ENCODE data around the gene VTI1A. TPM values are rescaled to one million over a fixed set of nuclear protein-coding genes. Genes with fewer than 3 reads are reported as not detected.

Gene VTI1A
- total RNA-seq, 6 experiments from 2014 or later: 11.2 to 26.2 (median 12.3) TPM

DNA sequence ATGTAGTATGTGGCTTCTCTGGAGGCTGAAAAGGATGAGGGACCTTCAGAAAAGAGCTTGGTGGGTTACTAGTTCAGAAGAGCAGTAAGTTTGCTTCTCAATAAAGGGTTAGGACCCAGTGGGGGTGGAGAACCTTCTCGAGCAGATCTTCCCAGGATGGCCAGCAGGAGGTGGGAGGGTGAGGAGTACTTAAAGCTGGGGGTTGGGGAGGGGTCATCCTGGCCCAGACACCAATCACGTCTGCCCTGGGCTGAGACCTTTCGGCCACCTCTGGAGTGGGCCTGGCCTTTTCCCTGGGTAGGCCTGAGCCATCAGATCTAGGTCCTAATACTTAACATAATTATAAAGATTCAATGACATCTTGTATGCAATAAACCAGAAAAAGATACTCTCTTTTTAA is 354.0 kb downstream of the VTI1A start:
- ATAC-seq (no peak), DNase-seq (no peak)
- Histone ChIP-seq H3K36me3 (no peaks in the 10 kb centered on the region), H3K9me3 (no peaks in the 10 kb centered on the region), H3K4me1 (peaks cover 0 to 19% (median 4%) of the 10 kb centered on the region in 4 donors), H3K4me3 (no peak overlapping the region), H3K27ac (no peak overlapping the region), H3K27me3 (no peaks in the 10 kb centered on the region)
- TF ChIP-seq POLR2A (IDR thresholded peaks at IDR 0.05) (no peak), CTCF (IDR thresholded peaks at IDR 0.05) (no peak)
- intact Hi-C loops (cut with DNase I): no loop called here
- WGBS (ENCODE audit: insufficient coverage, low coverage, low lambda C conversion rate, missing lambda C conversion rate): 90% methylated on average over 2 of the region's 3 CpGs

- peaks cover 0 to 19% (median 4%) of the 10 kb centered on the region in 4 donors for H3K4me1 ChIP-seq
- TF ChIP-seq CTCF (IDR thresholded peaks at IDR 0.05) (no peak), POLR2A (IDR thresholded peaks at IDR 0.05) (no peak)
- H3K27me3 ChIP-seq: no peaks in the 10 kb centered on the region
- H3K9me3 ChIP-seq: no peaks in the 10 kb centered on the region
- intact Hi-C loops (cut with DNase I): no loop called here
- H3K4me3 ChIP-seq: no peak overlapping the region
- WGBS (ENCODE audit: insufficient coverage, low coverage, low lambda C conversion rate, missing lambda C conversion rate): 79% methylated on average over 4 of the region's 4 CpGs
- DNase-seq (no peak), ATAC-seq (no peak)
- no peak overlapping the region for H3K27ac ChIP-seq
- no peaks in the 10 kb centered on the region for H3K36me3 ChIP-seq
Measured at GRCh38 chr10:112801748-112802147, 354.7 kb downstream of the VTI1A start.

GRCh38 chr10:112802411-112803022 is 355.5 kb downstream of the VTI1A start:
- no peak for DNase-seq
- H3K9me3 ChIP-seq: no peaks in the 10 kb centered on the region

DNA sequence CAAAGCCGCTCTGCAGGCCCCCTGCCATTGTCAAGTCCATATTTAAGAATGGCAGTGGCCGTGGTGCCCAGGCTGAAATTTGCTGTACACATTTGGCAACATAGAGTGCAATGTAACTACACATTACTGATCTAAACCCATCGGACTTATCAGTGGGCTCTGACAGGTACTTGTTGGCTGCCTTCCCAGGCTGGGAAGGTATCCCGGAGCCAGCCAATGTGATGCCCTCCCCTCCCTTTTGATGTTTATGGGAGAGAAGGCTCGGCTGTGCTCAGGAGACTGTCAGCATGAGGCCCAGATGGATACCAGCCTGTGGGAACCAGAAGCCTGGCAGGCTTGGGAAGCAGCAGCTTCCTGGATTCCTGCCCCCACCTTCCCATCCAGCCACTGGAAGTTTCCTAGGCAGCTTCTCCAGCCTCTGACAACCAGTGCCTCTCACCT is 357.0 kb downstream of the VTI1A start:
- no peaks in the 10 kb centered on the region for H3K36me3 ChIP-seq
- 43% methylated on average over 2 of the region's 5 CpGs for WGBS (ENCODE audit: insufficient coverage, low coverage, low lambda C conversion rate, missing lambda C conversion rate)
- DNase-seq: peak; percentile 64 to 73 (median 71)
- no peaks in the 10 kb centered on the region for H3K9me3 ChIP-seq
- intact Hi-C loops (cut with DNase I): no loop called here
- peak; percentile 79 to 88 (median 83) for ATAC-seq
- H3K27me3 ChIP-seq: no peaks in the 10 kb centered on the region
- H3K27ac ChIP-seq: peak overlapping the region; percentile 26 to 80 (median 80)
- TF ChIP-seq CTCF (IDR thresholded peaks at IDR 0.05): no peak
- TF ChIP-seq POLR2A (IDR thresholded peaks at IDR 0.05): no peak
- H3K4me3 ChIP-seq: no peak overlapping the region
- H3K4me1 ChIP-seq: peaks cover 0 to 19% (median 4%) of the 10 kb centered on the region in 4 donors

More at GRCh38 chr10:112802411-112803022, 355.5 kb downstream of the VTI1A start:
- ATAC-seq: no peak
- H3K4me3 ChIP-seq: no peak overlapping the region
- no peak overlapping the region for H3K27ac ChIP-seq
- intact Hi-C loops (cut with DNase I): no loop called here
- 100% methylated on average over 4 of the region's 5 CpGs for WGBS (ENCODE audit: insufficient coverage, low coverage, low lambda C conversion rate, missing lambda C conversion rate)
- H3K27me3 ChIP-seq: no peaks in the 10 kb centered on the region
- peaks cover 0 to 19% (median 4%) of the 10 kb centered on the region in 4 donors for H3K4me1 ChIP-seq
- TF ChIP-seq POLR2A (IDR thresholded peaks at IDR 0.05): no peak
- TF ChIP-seq CTCF (IDR thresholded peaks at IDR 0.05): no peak
- no peaks in the 10 kb centered on the region for H3K36me3 ChIP-seq
